Adrenal gland (tissue), 12 donors: ENCODE data around the gene VTA1. TPM values are rescaled to one million over a fixed set of nuclear protein-coding genes. Genes with fewer than 3 reads are reported as not detected.
"Not testable (repeated sequence)": the region's sequence is repeated elsewhere in the genome, so short reads cannot be mapped to it uniquely, and the experiment has no call there.

Source experiments
- DNase-seq, 7 donors: peaks; one replicate each; pipeline ENCODE4 v3.0.0-alpha.2; 2019 to 2020
- H3K27ac ChIP-seq, 5 donors: fragments of 200-600 bp; sonication (generic) in 4 of 5; 1 replicate in 3 of 5; 2 replicates in 2 of 5; pipeline versions ENCODE4 v1.5.1 to v1.8.0; 2016 to 2020; ENCODE audit warnings: mild to moderate bottlenecking in 1 of 5
- H3K27me3 ChIP-seq: fragments of 200-600 bp; 2 replicates; pipeline ENCODE4 v1.8.0; 2021
- H3K36me3 ChIP-seq, 2 donors: fragments of 200-600 bp; replicated peaks in 1 of 2; 1 replicate in 1 of 2; 2 replicates in 1 of 2; pipeline versions ENCODE4 v1.5.1 to v1.8.0; 2018 to 2022
- H3K4me1 ChIP-seq, 2 donors: fragments of 200-600 bp; replicated peaks in 1 of 2; 1 replicate in 1 of 2; 2 replicates in 1 of 2; pipeline versions ENCODE4 v1.5.1 to v1.8.0; 2018 to 2021
- H3K4me3 ChIP-seq, 4 donors: fragments of 200-600 bp; sonication (generic) in 3 of 4; one replicate each; pipeline ENCODE4 v1.5.1; 2016 to 2018
- H3K9me3 ChIP-seq, 3 donors: fragments of 200-600 bp; sonication (generic) in 1 of 3; replicated peaks in 1 of 3; 1 replicate in 2 of 3; 2 replicates in 1 of 3; pipeline versions ENCODE4 v1.5.1 to v1.8.0; 2016 to 2021
- CTCF ChIP-seq, 6 experiments: fragments of 450-650 bp in 4 of 6; fragments of 200-600 bp in 2 of 6; sonication (generic) in 1 of 6; IDR thresholded peaks; 1 replicate in 5 of 6; 2 replicates in 1 of 6; pipeline versions ENCODE4 v1.5.1 to v1.8.0; 2016 to 2021; ENCODE audit warnings: antibody characterized with exemption in 6 of 6, mild to moderate bottlenecking in 2 of 6, moderate library complexity in 1 of 6
- POLR2A ChIP-seq, 2 donors: fragments of 450-650 bp; IDR thresholded peaks; one replicate each; pipeline ENCODE4 v1.6.1; 2017; ENCODE audit warnings: antibody characterized with exemption in 2 of 2, mild to moderate bottlenecking in 2 of 2, moderate library complexity in 1 of 2
- WGBS, 4 donors: extraction: QIAGEN DNeasy Blood & Tissue Kit in 2 of 4; methylation state at CpG; one replicate each; pipeline versions ENCODE4 v1.1.5 to v1.1.7; 2013 to 2017; 5-methylcytosine and 5-hydroxymethylcytosine counted together
- intact Hi-C, 2 donors: fragments of 100-400 bp; cut with DNase I; formaldehyde crosslinking; loops; one replicate each; pipeline versions ENCODE4 v1.14.1 to v1.15.0; 2022 to 2023
- polyA plus RNA-seq, 3 donors: library from polyadenylated mRNA; stranded (reverse); fragments of 200-250 nt in 2 of 3; fragments of 350-450 nt in 1 of 3; fragmentation: Illumina TruSeq in 1 of 3; extraction: RNeasy Lipid Tissue Mini Kit (QIAGEN cat#74804) in 1 of 3; gene quantifications; one replicate each; pipeline ENCODE4 v1.2.3, GENCODE V29; 2013 to 2014
- total RNA-seq, 9 donors: library from RNA; depleted of rRNA in 4 of 9; stranded (reverse); fragments of >200 nt in 4 of 9; fragments of 120-200 nt in 1 of 9; fragmentation: NEBNext Ultra II Directional in 1 of 9; extraction: Animal tissue kit (Norgen Biotek cat#: 25700) in 1 of 9; gene quantifications; one replicate each; pipeline versions ENCODE4 v1.1.0 to v1.2.4, GENCODE V29; 2013 to 2023
- donor health status: healthy with polysubstance abuse.
- donor health status: Bipolar disorder and iron deficiency.
- donor health status: DM: yes; HTN: yes; CAD: no.
- donor health status: DM: no; HTN: no; CAD: no.
- donor health status: DM: no; HTN: no; CAD: no.
- donor health status: DM: yes; HTN: yes; CAD: no.

VTA1 gene
- total and polyA plus RNA-seq, 12 donors = 9.7 to 73.9 (median 33.9) TPM

GRCh38 chr6:142185641-142186040 lies 38.6 kb downstream of the VTA1 start:
- no peaks in the 10 kb centered on the region for H3K9me3 ChIP-seq
- no peak for DNase-seq
- H3K36me3 ChIP-seq = no peaks in the 10 kb centered on the region
- intact Hi-C loops = no loop called here
- no peak overlapping the region for H3K4me3 ChIP-seq
- 88 to 97% (median 96%) methylated on average over 1 of the region's 1 CpG for WGBS, 4 donors
- TF ChIP-seq POLR2A (IDR thresholded peaks at IDR 0.05) = no peak
- no peak for TF ChIP-seq CTCF (IDR thresholded peaks at IDR 0.05)
- H3K27me3 ChIP-seq = no peaks in the 10 kb centered on the region
- peaks cover 7 to 18% of the 10 kb centered on the region in 2 donors for H3K4me1 ChIP-seq
- no peak overlapping the region for H3K27ac ChIP-seq

- intact Hi-C loops = no loop called here
- Histone ChIP-seq H3K4me1 (peaks cover 7 to 18% of the 10 kb centered on the region in 2 donors), H3K36me3 (no peaks in the 10 kb centered on the region), H3K9me3 (no peaks in the 10 kb centered on the region), H3K4me3 (no peak overlapping the region), H3K27me3 (no peaks in the 10 kb centered on the region), H3K27ac (no peak overlapping the region)
- peak; percentile 55 to 88 (median 70) for DNase-seq
- WGBS, 4 donors = 18 to 33% (median 22%) methylated on average over 1 of the region's 1 CpG
- no peak for TF ChIP-seq CTCF (IDR thresholded peaks at IDR 0.05)
- TF ChIP-seq POLR2A (IDR thresholded peaks at IDR 0.05) = no peak
These were observed 40.1 kb downstream of the VTA1 start for GRCh38 chr6:142187209-142187608.

GRCh38 chr6:142188341-142188740 lies 41.3 kb downstream of the VTA1 start:
- H3K9me3 ChIP-seq, intact Hi-C loops, DNase-seq, H3K36me3 ChIP-seq, H3K27me3 ChIP-seq, H3K4me3 ChIP-seq, H3K27ac ChIP-seq: not testable (repeated sequence)
- peaks cover 7 to 15% of the 10 kb centered on the region in 2 donors for H3K4me1 ChIP-seq
- peak in 1 of 6 experiments; percentile 9 for TF ChIP-seq CTCF (IDR thresholded peaks at IDR 0.05)
- whole genome bisulfite sequencing, 4 donors = 95 to 98% (median 97%) methylated on average over 8 of the region's 8 CpGs

- H3K27me3 ChIP-seq = no peaks in the 10 kb centered on the region
- TF ChIP-seq POLR2A (IDR thresholded peaks at IDR 0.05) = no peak
- TF ChIP-seq CTCF (IDR thresholded peaks at IDR 0.05) = no peak
- intact Hi-C loops = no loop called here
- H3K36me3 ChIP-seq = no peaks in the 10 kb centered on the region
- DNase-seq = no peak
- no peaks in the 10 kb centered on the region for H3K9me3 ChIP-seq
- H3K27ac ChIP-seq = no peak overlapping the region
- H3K4me1 ChIP-seq = peaks cover 7 to 11% of the 10 kb centered on the region in 2 donors
- no peak overlapping the region for H3K4me3 ChIP-seq
- WGBS, 4 donors = 68 to 99% (median 92%) methylated on average over 2 of the region's 2 CpGs
These were observed 42.0 kb downstream of the VTA1 start for GRCh38 chr6:142189057-142189456.
